Astrocyte of the hippocampus (primary cell): Measurements from ENCODE around the gene NXPH4.

Experiments
- DNase-seq: peaks from one replicate; pipeline ENCODE4 v3.0.0; 2011; ENCODE audit warnings: low read depth, low spot score

Gene NXPH4

DNA sequence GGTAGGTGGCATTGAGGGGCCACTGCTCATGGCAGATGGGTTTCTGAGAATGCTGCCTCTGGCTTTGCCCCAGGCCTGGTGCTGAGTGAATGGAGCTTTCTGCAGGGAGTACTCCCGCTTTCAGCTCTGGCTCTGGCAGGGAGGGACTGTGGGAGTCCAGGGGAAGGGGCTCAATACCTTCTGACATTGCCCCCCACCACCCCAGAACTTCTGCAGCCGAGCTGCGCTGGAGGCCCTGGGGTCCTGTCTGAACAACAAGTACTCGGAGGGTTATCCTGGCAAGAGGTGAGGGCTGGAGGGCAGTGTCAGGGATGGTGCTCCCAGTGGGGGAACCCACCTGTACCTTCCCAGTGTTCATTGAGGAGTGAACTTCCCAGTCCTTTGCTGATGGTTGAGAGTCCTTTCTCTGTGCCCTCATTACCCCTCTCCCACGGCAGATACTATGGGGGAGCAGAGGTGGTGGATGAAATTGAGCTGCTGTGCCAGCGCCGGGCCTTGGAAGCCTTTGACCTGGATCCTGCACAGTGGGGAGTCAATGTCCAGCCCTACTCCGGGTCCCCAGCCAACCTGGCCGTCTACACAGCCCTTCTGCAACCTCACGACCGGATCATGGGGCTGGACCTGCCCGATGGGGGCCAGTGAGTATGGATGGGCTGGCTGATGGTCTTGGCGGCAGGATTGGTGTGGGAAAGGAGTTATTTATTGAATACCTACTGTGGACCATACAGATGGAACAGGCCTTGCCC, 14.9 kb downstream of the NXPH4 start:
- no peak for DNase-seq

DNA sequence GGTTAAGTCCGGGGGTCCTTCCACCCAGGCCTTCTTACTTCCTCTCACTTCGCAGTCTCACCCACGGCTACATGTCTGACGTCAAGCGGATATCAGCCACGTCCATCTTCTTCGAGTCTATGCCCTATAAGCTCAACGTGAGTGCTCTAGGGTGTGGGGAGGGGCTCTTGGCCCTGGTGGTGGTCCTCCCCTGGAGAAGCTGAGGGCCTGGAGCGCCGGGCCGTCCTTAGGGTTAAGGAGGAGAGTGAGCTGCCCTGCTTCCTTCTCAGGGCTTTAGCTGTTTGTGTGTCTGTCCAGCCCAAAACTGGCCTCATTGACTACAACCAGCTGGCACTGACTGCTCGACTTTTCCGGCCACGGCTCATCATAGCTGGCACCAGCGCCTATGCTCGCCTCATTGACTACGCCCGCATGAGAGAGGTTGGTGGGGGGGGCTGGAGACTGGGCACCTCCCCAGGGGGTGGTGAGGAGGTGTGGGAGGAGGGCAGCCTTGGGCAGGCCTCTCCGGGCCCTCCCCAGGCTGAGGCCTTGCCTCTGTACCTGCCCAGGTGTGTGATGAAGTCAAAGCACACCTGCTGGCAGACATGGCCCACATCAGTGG, 15.7 kb downstream of the NXPH4 start:
- no peak for DNase-seq

DNA sequence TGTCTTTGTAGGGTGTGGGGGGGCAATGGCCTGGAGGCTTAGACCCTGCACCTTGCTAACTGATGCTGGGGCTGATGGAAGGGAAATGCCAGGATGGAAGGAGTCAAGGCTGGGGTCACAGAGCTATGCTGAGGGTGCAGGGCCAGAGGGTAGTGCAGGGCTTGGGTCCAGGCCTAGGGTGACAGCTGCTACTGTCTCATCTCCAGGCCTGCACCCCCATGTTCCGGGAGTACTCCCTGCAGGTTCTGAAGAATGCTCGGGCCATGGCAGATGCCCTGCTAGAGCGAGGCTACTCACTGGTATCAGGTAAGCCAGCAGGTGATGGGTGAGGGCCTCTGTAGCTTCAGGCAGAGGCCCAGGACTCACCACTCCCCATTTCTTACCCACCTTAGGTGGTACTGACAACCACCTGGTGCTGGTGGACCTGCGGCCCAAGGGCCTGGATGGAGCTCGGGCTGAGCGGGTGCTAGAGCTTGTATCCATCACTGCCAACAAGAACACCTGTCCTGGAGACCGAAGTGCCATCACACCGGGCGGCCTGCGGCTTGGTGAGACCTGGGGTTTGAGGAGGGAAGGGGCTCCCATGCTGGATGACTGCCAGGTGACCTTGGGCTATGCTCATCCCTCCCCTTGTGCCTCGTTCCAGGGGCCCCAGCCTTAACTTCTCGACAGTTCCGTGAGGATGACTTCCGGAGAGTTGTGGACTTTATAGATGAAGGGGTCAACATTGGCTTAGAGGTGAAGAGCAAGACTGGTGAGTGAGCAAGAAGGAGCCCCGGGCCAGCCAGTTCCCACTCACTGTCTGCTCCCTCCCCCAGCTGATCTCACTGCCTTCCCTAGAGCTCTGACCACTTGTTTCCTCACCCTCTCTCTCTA, 17.0 kb downstream of the NXPH4 start:
- no peak for DNase-seq

DNA sequence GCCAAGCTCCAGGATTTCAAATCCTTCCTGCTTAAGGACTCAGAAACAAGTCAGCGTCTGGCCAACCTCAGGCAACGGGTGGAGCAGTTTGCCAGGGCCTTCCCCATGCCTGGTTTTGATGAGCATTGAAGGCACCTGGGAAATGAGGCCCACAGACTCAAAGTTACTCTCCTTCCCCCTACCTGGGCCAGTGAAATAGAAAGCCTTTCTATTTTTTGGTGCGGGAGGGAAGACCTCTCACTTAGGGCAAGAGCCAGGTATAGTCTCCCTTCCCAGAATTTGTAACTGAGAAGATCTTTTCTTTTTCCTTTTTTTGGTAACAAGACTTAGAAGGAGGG, 17.6 kb downstream of the NXPH4 start:
- DNase-seq, result no peak

DNA sequence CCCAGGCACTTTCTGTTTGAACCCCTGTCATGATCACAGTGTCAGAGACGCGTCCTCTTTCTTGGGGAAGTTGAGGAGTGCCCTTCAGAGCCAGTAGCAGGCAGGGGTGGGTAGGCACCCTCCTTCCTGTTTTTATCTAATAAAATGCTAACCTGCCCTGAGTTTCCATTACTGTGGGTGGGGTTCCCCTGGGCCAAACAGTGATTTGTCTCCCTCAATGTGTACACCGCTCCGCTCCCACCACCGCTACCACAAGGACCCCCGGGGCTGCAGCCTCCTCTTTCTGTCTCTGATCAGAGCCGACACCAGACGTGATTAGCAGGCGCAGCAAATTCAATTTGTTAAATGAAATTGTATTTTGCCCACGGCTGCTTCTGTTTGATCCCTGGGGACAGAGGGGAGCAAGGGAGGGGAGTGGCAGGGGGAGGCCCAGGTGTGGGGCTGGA, 18.0 kb downstream of the NXPH4 start:
- no peak for DNase-seq

DNA sequence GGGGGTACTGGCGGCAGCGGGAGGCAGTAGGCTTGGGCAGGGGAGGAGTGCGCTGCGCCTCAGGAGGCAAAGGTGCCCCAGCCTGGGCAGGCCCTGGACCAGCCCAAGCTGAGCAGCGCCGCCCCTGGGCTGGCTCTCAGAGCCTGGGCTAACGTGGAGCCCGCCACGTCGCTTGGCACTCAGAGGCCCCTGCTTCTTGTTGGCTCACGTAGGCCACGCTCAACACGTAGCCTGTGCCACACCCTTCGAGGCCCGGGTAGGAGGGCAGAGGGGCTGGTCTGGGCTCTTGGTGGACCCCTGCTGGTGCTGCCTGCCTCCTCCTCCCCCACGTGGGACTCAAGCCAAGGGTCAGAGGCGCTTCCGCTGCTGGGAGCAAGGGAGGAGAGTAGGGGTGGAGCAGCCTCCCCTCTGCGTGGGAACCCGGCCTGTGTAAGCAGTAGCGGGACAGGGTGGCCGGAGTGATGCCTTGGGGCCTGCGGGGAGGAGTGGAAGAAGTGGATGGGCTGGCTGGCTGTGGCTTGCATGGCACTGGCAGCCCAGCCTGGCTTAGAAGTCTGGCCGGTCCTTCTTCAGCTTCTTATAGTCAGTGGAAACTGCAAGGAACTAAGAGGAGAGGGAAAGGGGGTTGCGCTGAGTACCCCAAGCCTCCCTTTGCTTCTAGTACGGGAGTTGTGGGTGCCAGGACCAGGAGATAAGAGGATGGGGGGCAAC, 18.6 kb downstream of the NXPH4 start:
- no peak for DNase-seq

DNA sequence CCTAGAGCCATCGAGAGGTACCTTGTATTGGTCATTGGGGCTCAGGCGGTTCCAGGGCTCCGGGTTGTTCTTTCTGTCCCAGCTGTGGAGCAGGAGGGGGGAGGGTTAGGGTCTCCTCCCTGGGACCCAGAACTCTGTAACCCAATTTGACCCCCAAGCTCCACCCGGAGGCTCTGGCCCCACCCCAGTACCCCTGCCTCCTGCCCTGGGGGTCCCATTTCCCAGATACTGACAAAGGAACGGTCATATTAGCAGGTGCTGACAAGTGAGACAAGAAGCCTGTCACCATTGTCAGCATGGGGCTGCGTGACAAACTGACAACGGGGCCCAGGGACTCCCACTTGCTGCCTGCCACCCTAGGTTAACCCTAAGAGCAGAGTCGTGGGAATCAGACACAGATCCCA, 19.1 kb downstream of the NXPH4 start:
- no peak for DNase-seq

DNA sequence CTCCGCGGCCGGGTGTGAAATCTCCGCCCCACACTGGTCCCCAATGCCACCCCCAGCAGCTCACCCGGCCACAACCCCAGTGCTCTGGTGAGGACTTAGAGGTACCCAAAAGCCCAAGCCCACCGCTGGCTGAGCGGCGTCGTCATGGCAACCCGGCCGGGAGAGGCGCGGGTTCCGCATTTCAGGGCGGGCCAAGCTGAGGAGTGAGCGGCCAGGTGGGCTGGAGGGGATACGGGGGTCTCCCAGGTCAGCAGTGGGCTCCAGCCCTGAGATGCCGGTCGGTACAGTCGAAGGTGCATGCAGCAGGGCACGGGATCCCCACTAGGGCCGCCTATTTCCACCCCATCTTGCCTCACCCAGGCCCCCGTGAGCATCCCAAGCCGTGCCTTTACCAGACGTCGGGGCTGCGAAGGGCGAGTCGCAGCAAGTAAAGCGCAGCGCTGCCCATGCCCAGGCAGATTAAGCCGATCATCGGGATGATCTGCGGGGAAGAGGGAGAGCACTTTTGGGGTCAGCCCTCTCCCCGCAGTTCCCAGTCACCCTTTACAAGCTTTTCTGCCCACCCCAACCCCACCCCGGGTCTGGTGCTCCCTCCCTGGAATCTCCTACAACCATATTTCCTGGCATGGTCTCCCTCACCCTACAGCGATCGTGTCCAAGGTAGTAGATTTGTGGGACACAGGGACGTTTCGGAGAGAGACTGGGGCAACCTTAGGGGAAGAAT, 19.8 kb downstream of the NXPH4 start:
- no peak for DNase-seq

DNA sequence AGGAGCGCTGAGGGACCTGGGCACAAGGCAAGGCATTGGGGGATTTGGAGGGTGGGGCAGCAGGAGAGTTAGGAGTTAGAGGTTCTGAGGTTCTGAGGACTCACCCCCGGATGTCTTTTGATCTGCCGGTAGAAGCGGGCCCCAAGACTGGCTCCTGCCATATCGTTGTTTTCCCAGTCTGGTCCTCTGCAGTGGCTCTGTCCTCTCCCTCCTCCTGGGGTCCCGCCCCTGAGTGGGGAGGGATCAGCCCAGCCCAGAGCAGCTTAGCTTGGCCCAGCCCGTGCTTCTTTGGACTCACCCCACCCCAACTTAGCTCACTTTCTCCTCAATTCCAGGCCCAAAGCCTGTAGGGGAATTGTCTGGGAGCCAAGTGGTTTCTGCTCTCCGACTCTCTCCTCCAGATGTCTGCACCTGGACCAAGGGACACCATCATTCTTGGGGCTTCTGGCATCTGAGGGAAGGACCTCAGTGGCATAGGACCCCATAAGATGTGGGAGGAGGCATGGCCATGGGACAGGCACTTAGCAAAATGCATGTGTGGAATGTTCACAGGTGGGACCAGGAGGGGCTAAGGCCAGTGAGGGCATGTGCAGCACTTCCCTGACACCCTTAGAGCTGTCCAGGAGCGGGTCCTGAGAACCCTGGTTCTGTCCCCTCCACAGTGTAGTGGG, 20.5 kb downstream of the NXPH4 start:
- no peak for DNase-seq

DNA sequence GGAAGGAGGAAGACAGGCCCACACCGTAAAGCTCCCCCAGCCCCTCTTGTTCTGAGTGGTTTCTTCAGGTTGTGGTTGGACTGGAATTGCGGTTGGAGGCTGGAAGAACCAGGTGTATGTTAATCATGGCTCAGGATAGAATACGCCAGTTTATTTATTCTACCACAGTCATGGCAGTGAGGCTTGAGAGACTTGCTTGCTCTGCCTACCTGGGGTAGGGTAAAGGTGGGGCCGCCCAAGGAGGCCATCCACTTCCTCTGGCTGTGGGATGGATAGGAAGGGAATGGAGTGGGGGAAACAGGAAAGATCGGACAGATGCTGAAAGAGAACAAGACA, 21.0 kb downstream of the NXPH4 start:
- no peak for DNase-seq

DNA sequence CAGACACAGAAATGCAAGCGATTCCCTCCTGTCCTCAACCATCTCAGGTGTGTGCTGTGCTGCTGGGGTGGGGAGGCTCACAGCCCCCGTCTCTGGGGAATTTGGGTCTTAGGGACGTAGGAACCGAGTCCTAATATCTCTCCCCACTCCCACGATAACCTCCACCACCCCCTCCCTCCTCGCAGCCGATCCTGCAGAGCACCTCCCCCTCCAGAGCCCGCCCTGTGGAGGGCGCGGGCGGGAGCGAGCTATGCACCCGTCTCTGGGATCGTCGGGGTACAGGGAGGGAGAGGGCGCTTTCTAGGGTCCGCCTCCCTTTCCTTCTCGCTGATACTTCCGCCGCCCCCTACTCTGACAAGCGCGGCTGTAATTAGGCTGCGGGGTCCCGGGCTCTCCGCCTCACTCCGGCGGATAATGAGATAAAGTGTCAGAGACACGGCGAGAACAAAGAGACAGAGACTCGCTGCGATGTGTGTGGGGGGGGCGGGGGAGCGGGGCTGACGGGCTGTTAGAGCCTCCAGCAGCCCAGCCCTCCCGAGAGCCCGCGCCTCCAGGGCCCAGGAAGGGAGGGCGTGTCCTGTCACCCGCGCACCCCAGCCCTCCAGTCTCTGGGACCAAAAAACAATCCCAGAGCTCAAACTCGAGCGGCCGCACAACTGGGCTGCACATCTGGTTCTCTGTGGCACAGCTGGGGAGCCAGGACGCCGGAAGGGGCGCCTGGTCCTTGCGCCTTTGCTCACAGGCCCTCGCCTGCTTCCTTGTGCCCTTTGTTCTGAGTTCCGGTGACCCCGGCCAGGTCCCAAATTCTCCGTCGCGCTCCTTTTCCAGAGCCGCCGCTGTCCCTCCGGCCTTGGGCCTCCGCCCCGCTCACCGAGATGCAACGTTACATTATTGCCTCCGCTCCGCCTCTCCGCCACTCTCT, 21.6 kb downstream of the NXPH4 start:
- no peak for DNase-seq

DNA sequence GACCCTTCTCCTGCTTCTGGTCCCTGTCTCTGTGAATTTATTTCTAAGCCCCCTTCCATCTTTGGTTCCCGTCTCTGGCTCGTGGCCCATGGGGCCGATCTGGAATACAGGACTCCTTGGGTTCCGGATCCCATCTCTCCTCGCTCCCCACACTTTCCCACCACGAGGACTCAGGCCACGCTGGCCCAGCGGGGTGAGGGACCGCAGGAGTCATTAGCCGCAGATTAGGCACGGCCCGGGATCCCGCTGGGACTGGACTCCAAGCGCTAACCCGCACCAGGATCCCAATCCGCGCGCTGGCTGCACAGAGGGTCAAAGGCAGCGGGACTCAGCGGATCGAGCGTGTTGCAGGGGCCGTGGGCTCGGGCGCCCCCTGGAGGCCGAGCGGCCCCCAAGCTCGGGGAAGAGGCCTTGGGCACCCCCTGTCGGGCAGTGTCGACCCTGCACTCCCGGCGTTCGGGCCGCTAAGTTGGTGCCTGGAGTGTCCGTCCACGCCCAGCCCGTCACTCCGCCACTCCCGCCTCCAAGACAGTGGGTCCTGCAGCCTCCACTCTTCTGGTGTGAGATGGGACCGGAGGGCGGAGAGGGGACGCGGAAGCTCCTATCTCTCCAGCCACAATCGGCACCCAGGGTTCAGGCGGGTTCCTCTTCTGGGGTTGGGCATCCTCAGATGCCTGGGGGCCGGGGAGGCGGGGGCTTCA, 22.4 kb downstream of the NXPH4 start:
- DNase-seq, result peak; percentile 95

DNA sequence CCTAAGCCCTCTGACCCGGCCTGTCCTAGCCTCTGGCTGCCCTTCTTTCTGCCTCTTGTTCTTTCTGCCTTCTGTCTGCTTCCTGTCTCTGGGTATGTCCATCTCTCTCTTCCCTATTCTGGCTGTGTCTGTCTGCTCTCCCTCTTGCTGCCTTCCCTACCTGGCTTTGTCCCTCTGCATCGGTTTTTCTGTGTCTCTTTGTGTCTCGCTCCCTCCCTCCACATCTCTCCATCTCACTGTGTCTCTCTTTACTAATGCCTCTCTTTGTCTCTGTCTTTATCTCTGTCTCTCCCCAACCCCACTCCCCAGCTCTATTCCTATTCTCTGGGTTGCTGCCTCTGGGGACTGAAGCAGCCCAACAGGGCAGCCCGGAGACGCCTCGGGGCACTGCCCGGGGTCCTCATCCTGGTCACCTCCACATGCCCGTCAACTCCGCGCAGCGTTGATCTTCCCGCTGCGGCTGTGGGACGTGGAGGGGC, 23.0 kb downstream of the NXPH4 start:
- DNase-seq, result no peak

DNA sequence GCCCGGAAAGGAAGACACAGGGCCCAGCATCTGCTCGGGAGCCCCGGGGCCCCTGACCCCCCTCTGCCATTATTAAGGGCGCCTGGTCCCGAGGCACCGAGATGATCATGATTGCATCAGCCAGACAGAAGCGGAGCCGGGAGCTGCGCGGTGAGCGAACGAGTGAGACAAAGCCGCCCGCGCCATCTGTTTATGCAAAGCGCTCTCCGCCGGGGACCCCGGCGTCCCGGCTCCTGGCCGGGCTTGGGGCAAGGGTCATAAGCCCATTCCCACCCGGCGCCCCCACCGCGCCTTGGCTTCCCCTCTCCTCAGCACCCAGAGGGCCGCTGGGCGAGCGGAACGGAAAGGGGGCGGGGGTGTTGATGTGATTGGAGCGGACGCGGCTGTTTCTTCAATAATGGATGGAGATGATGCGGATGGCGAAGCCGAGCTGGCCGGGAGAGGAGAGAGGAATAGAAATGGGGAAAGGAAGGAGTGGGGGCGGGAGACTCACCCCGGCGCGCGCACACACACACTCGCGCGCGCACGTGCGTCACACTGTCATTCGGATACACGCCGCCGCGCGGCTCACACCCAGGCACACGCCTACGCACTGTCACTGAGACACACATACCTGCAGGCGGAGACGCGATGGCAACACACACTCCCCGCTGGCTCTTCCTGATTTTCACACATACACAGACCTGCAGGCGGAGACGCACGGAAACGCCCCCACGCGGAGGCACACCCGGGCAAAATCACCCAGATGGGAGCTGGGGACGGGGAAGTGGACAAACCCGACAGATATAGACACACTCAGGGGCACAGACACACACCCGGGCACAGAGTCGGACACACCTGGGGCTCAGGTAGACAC, 23.7 kb downstream of the NXPH4 start:
- DNase-seq, result peak; percentile 53

DNA sequence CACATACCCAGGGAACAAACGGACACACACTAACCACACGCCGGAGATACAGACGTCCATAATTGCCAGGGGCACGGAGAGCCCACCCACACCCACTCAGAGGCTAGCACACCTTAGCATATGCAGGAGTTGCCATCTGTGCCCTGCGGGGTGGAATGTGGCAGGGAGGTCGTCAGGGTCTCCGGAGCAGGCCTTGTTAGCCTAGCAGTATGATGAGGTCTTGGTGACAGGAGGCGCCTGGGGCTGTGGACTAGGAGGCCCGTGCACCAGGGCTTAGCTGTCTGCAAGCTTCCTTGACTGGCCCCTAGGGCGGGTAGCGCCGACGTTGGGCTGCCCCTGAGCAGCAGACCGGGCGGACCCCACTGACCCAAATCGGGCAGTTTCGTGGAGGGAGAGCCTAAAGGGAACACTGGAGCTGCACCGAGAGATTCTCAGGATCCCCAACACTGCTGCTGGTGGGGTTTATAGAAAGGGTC, 24.4 kb downstream of the NXPH4 start:
- DNase-seq, result no peak

DNA sequence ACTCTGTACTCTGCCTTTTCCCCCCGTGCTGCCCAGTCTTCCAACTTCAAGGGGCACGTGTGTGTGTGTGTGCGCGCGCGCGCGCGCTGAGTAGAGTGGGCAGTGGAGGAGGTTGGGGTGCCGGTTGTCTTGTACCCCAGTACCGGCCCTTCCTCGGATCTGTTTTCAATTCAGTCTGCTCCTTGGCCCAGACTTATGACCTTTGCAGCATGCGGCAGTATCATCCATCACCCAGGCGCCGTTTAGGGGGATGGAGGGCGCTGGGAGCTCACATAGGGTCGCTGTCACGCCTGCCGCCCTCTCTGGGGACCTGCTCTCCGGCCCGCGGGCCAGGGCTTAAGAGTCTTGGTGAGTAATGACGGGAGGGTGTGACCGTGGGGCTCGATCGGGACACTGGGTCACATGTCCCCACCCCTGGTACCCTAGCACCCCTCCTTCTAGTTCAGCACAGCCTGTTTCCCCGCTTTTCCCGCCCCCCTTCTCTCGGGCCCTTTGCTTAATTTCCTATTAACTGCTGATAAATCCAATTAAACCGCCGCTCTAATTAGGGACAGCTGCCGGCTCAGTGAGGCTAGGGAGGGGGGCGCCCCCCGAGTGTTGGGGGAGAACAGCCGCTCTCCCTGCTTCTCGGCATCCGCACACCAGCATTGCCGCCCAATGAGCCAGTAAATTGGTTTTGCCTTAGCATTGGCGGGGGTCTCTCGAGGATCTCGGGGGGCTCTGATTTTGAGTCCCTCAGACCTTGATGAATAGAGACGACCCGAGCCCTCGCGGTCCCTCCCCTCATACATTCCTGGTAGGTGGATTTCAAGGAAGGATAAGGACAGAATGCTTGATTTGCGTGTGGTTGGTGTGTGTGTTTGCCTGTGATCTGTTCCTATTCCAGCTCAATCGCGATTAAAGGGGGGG, 25.1 kb downstream of the NXPH4 start:
- no peak for DNase-seq

DNA sequence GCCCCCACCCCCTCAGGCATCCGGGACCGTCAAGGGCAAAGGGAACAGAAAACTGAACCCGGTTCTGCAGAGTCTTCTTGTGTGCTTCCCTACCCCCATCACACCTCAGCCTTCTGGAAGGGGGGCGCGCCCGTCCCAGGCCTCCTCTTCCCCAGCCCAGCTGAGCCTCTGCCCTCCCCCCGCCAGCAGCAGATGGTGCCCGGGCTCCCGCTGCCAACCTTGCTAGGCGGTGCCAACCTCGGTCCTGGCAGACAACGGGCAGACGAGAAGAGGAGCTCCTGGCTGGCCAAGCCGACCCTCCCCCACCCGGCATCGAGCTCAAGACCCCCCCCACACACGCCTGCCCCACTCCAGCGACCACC, 25.7 kb downstream of the NXPH4 start:
- DNase-seq, result no peak
